Calu3 (cell line): ENCODE data around the gene CAP2. TPM values are rescaled to one million over a fixed set of nuclear protein-coding genes. Genes with fewer than 3 reads are reported as not detected.

Source experiments
- BruUV-seq: library from RNA; stranded (reverse); fragments of 400-500 nt; replicated peaks from 2 replicates; lab custom pipeline; 2021; lab: Mats Ljungman, UMichigan
- CTCF ChIA-PET: fragments of 300-600 bp; sonication (Branson Sonifier 250); formaldehyde crosslinking; loops from one replicate; lab custom pipeline; 2022; ENCODE audit warnings: antibody characterized with exemption; lab: Charles Lee
- DNase-seq: peaks from one replicate; pipeline ENCODE4 v3.0.0; 2022
- H3K27ac Mint-ChIP-seq: one replicate; pipeline ENCODE4 v1.8.0; 2022; ENCODE audit warnings: mixed read lengths; ENCODE audit not compliant: unreplicated experiment
- H3K27me3 Mint-ChIP-seq: one replicate; pipeline ENCODE4 v1.8.0; 2022; ENCODE audit warnings: mixed read lengths; ENCODE audit not compliant: unreplicated experiment
- H3K36me3 Mint-ChIP-seq: one replicate; pipeline ENCODE4 v1.8.0; 2022; ENCODE audit warnings: mild to moderate bottlenecking, moderate library complexity, mixed read lengths; ENCODE audit not compliant: insufficient read depth, unreplicated experiment
- H3K4me1 Mint-ChIP-seq: one replicate; pipeline ENCODE4 v1.8.0; 2022; ENCODE audit warnings: mild to moderate bottlenecking, low read depth, mixed read lengths; ENCODE audit not compliant: unreplicated experiment
- H3K4me3 Mint-ChIP-seq: one replicate; pipeline ENCODE4 v1.8.0; 2022; ENCODE audit warnings: mild to moderate bottlenecking, low read depth, moderate library complexity, mixed read lengths; ENCODE audit not compliant: unreplicated experiment
- H3K9me3 Mint-ChIP-seq: one replicate; pipeline ENCODE4 v1.8.0; 2022; ENCODE audit warnings: low read depth, mixed read lengths; ENCODE audit not compliant: unreplicated experiment
- intact Hi-C: fragments of 100-400 bp; cut with micrococcal nuclease; formaldehyde crosslinking; loops from one replicate; pipeline ENCODE4 v1.10.0; 2022; ENCODE audit not compliant: unreplicated experiment
- total RNA-seq: library from RNA; stranded (reverse); gene quantifications from 2 replicates; pipeline ENCODE4 v1.2.3, GENCODE V29; 2022
- TF ChIP-seq, protein P1 (sequence below): fragments of 200-600 bp; IDR thresholded peaks from one replicate; pipeline ENCODE4 v1.8.0; 2022; ENCODE audit warnings: antibody characterized with exemption; ENCODE audit not compliant: unreplicated experiment

Gene CAP2
- total RNA-seq, 1 experiment from 2014 or later: 15.7 TPM

- Mint-ChIP-seq H3K4me1 (no peaks in the 10 kb centered on the region), H3K27me3 (no peaks in the 10 kb centered on the region), H3K36me3 (peaks cover 10% of the 10 kb centered on the region), H3K9me3 (no peaks in the 10 kb centered on the region), H3K4me3 (no peak overlapping the region), H3K27ac (no peak overlapping the region)
- CTCF ChIA-PET: no interaction called here
- no peak for DNase-seq
- TF ChIP-seq, protein P1, sequence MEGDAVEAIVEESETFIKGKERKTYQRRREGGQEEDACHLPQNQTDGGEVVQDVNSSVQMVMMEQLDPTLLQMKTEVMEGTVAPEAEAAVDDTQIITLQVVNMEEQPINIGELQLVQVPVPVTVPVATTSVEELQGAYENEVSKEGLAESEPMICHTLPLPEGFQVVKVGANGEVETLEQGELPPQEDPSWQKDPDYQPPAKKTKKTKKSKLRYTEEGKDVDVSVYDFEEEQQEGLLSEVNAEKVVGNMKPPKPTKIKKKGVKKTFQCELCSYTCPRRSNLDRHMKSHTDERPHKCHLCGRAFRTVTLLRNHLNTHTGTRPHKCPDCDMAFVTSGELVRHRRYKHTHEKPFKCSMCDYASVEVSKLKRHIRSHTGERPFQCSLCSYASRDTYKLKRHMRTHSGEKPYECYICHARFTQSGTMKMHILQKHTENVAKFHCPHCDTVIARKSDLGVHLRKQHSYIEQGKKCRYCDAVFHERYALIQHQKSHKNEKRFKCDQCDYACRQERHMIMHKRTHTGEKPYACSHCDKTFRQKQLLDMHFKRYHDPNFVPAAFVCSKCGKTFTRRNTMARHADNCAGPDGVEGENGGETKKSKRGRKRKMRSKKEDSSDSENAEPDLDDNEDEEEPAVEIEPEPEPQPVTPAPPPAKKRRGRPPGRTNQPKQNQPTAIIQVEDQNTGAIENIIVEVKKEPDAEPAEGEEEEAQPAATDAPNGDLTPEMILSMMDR: no peak
- BruUV-seq: no TSS peak
- intact Hi-C loops: no loop called here
These were observed 98.2 kb downstream of the CAP2 start for GRCh38 chr6:17491416-17492142.

- Mint-ChIP-seq H3K27ac (no peak overlapping the region), H3K4me1 (no peaks in the 10 kb centered on the region), H3K27me3 (no peaks in the 10 kb centered on the region), H3K9me3 (no peaks in the 10 kb centered on the region), H3K36me3 (peaks cover 10% of the 10 kb centered on the region), H3K4me3 (no peak overlapping the region)
- CTCF ChIA-PET: no interaction called here
- TF ChIP-seq, protein P1: no peak
- intact Hi-C loops: no loop called here
- BruUV-seq: no TSS peak
- DNase-seq: no peak
These were observed 99.0 kb downstream of the CAP2 start for GRCh38 chr6:17492350-17492749.

- no peak overlapping the region for H3K27ac Mint-ChIP-seq
- no TSS peak for BruUV-seq
- CTCF ChIA-PET: no interaction called here
- H3K36me3 Mint-ChIP-seq: peaks cover 10% of the 10 kb centered on the region
- DNase-seq: no peak
- H3K4me3 Mint-ChIP-seq: no peak overlapping the region
- no peaks in the 10 kb centered on the region for H3K4me1 Mint-ChIP-seq
- TF ChIP-seq, protein P1: no peak
- intact Hi-C loops: no loop called here
- H3K27me3 Mint-ChIP-seq: no peaks in the 10 kb centered on the region
- no peaks in the 10 kb centered on the region for H3K9me3 Mint-ChIP-seq
These were observed 99.9 kb downstream of the CAP2 start for GRCh38 chr6:17493286-17493685.

DNA sequence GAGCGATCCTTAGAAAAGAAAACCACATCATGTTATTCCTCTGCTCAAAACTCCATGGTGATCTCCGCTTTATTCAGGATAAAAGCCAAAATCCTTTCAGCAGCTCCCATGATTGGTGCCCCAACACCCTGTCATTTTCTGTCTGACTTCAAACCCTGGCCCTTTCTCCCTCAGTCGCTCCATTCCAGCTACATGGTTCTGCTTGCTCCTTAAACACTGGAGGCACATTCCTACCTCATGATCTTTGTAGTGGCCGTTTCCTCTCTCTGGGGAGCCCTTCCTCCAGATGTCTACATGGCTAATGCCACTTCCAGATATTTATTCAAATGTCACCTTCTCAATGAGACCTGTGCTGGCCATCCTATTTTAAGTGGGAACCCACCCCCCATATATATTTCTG is 100.8 kb downstream of the CAP2 start:
- no peaks in the 10 kb centered on the region for H3K27me3 Mint-ChIP-seq
- CTCF ChIA-PET: no interaction called here
- peaks cover 10% of the 10 kb centered on the region for H3K36me3 Mint-ChIP-seq
- no peaks in the 10 kb centered on the region for H3K4me1 Mint-ChIP-seq
- DNase-seq: no peak
- no peaks in the 10 kb centered on the region for H3K9me3 Mint-ChIP-seq
- H3K27ac Mint-ChIP-seq: no peak overlapping the region
- H3K4me3 Mint-ChIP-seq: no peak overlapping the region
- intact Hi-C loops: no loop called here
- no TSS peak for BruUV-seq
- TF ChIP-seq, protein P1: no peak
